HUES6 (cell line): Measurements from ENCODE around the gene PDZK1.
"Not testable (repeated sequence)": the region's sequence is repeated elsewhere in the genome, so short reads cannot be mapped to it uniquely, and the experiment has no call there.

ENCODE experiments used
- H3K27ac ChIP-seq: 2 replicates; pipeline ENCODE4 v1.7.0; 2013; ENCODE audit warnings: low read depth, mild to moderate bottlenecking, low read length, inconsistent platforms
- H3K27me3 ChIP-seq: 2 replicates; pipeline ENCODE4 v1.6.1; 2013; ENCODE audit warnings: low read length; ENCODE audit not compliant: control insufficient read depth, insufficient read depth
- H3K36me3 ChIP-seq: 2 replicates; pipeline ENCODE4 v1.6.1; 2013; ENCODE audit warnings: low read length; ENCODE audit not compliant: control insufficient read depth, insufficient read depth
- H3K4me1 ChIP-seq: 2 replicates; pipeline ENCODE4 v1.6.1; 2013; ENCODE audit warnings: low read length; ENCODE audit not compliant: control insufficient read depth, insufficient read depth
- H3K4me3 ChIP-seq: 2 replicates; pipeline ENCODE4 v1.5.1; 2013; ENCODE audit warnings: low read depth, low read length
- H3K9ac ChIP-seq: one replicate; pipeline ENCODE4 v1.6.1; 2013; ENCODE audit warnings: mild to moderate bottlenecking, low read length
- H3K9me3 ChIP-seq: 2 replicates; pipeline ENCODE4 v1.6.1; 2013; ENCODE audit warnings: low read depth, low read length; ENCODE audit not compliant: control insufficient read depth, insufficient read depth

The PDZK1 gene

GRCh38 chr1:145726193-145726592 is 19.0 kb upstream of the PDZK1 start:
- H3K27me3 ChIP-seq: not testable (repeated sequence)

GRCh38 chr1:145720878-145721671 is 13.9 kb upstream of the PDZK1 start:
- no peaks in the 10 kb centered on the region for H3K36me3 ChIP-seq
- peaks cover 14% of the 10 kb centered on the region; the same call in 1 of the 2 replicates for H3K4me1 ChIP-seq
- H3K27me3 ChIP-seq: peaks cover 20% of the 10 kb centered on the region
- no peak overlapping the region for H3K27ac ChIP-seq
- no peaks in the 10 kb centered on the region for H3K9me3 ChIP-seq
- H3K9ac ChIP-seq: no peak overlapping the region
- peak overlapping the region; percentile 55 for H3K4me3 ChIP-seq

More at GRCh38 chr1:145726193-145726592, 19.0 kb upstream of the PDZK1 start:
- not testable (repeated sequence) for H3K27ac ChIP-seq, H3K9ac ChIP-seq, H3K4me3 ChIP-seq, H3K9me3 ChIP-seq, H3K36me3 ChIP-seq, H3K4me1 ChIP-seq

- no peaks in the 10 kb centered on the region for H3K36me3 ChIP-seq
- peaks cover 20% of the 10 kb centered on the region for H3K27me3 ChIP-seq
- no peak overlapping the region for H3K9ac ChIP-seq
- peak overlapping the region; percentile 55 for H3K4me3 ChIP-seq
- H3K4me1 ChIP-seq: peaks cover 14% of the 10 kb centered on the region; the same call in 1 of the 2 replicates
- no peaks in the 10 kb centered on the region for H3K9me3 ChIP-seq
- no peak overlapping the region for H3K27ac ChIP-seq
Measured at GRCh38 chr1:145720556-145720877, 13.3 kb upstream of the PDZK1 start.

GRCh38 chr1:145719230-145720079 is 12.3 kb upstream of the PDZK1 start, which contains the start of gene CD160:
TSS of gene CD160 (plus strand) at chr1:145719499. CDS start at chr1:145728328, 8,829 bp downstream.
- Histone ChIP-seq H3K9me3 (no peaks in the 10 kb centered on the region), H3K4me1 (peaks cover 14% of the 10 kb centered on the region; the same call in 1 of the 2 replicates), H3K4me3 (no peak within 1 kb of the TSS), H3K36me3 (no peaks in the 10 kb centered on the region), H3K9ac (no peak within 1 kb of the TSS), H3K27ac (no peak within 1 kb of the TSS), H3K27me3 (peaks cover 20% of the 10 kb centered on the region)

- H3K9ac ChIP-seq: not testable (repeated sequence)
Measured at GRCh38 chr1:145718465-145718864, 11.3 kb upstream of the PDZK1 start.

GRCh38 chr1:145717833-145718232 is 10.7 kb upstream of the PDZK1 start:
- Histone ChIP-seq H3K36me3 (no peaks in the 10 kb centered on the region), H3K4me3 (no peak overlapping the region), H3K27ac (no peak overlapping the region), H3K9me3 (no peaks in the 10 kb centered on the region), H3K4me1 (peaks cover 14% of the 10 kb centered on the region; the same call in 1 of the 2 replicates), H3K9ac (no peak overlapping the region), H3K27me3 (peaks cover 20% of the 10 kb centered on the region)

More at GRCh38 chr1:145718465-145718864, 11.3 kb upstream of the PDZK1 start:
- H3K27ac ChIP-seq, H3K36me3 ChIP-seq, H3K9me3 ChIP-seq, H3K4me3 ChIP-seq: not testable (repeated sequence)
- peaks cover 20% of the 10 kb centered on the region for H3K27me3 ChIP-seq
- H3K4me1 ChIP-seq: peaks cover 14% of the 10 kb centered on the region; the same call in 1 of the 2 replicates

GRCh38 chr1:145716641-145717345 is 9.6 kb upstream of the PDZK1 start:
- Histone ChIP-seq H3K27me3 (peaks cover 20% of the 10 kb centered on the region), H3K27ac (no peak overlapping the region), H3K36me3 (no peaks in the 10 kb centered on the region), H3K4me1 (peaks cover 14% of the 10 kb centered on the region; the same call in 1 of the 2 replicates), H3K9me3 (no peaks in the 10 kb centered on the region), H3K4me3 (no peak overlapping the region), H3K9ac (no peak overlapping the region)

GRCh38 chr1:145714524-145715111 is 7.5 kb upstream of the PDZK1 start:
- no peaks in the 10 kb centered on the region for H3K9me3 ChIP-seq
- H3K36me3 ChIP-seq: no peaks in the 10 kb centered on the region
- H3K4me3 ChIP-seq: no peak overlapping the region
- no peak overlapping the region for H3K9ac ChIP-seq
- H3K27me3 ChIP-seq: peaks cover 4% of the 10 kb centered on the region; the same call in 1 of the 2 replicates
- H3K27ac ChIP-seq: no peak overlapping the region
- peaks cover 8% of the 10 kb centered on the region; the same call in 1 of the 2 replicates for H3K4me1 ChIP-seq

GRCh38 chr1:145711213-145711651 is 4.1 kb upstream of the PDZK1 start:
- Histone ChIP-seq H3K36me3 (no peaks in the 10 kb centered on the region), H3K9me3 (no peaks in the 10 kb centered on the region), H3K4me3 (no peak overlapping the region), H3K27me3 (no peaks in the 10 kb centered on the region), H3K9ac (no peak overlapping the region), H3K27ac (no peak overlapping the region), H3K4me1 (peaks cover 7% of the 10 kb centered on the region; the same call in 1 of the 2 replicates)

- Histone ChIP-seq H3K9ac (no peak overlapping the region), H3K27ac (no peak overlapping the region), H3K4me3 (no peak overlapping the region), H3K36me3 (no peaks in the 10 kb centered on the region), H3K4me1 (peaks cover 6% of the 10 kb centered on the region; the same call in 1 of the 2 replicates), H3K9me3 (no peaks in the 10 kb centered on the region), H3K27me3 (no peaks in the 10 kb centered on the region)
Measured at GRCh38 chr1:145710291-145711027, 3.3 kb upstream of the PDZK1 start.
